Muscle of back (tissue), 11 donors: ENCODE results near the gene PSMG3. TPM values are rescaled to one million over a fixed set of nuclear protein-coding genes. Genes with fewer than 3 reads are reported as not detected.
"Not testable (repeated sequence)": the region's sequence is repeated elsewhere in the genome, so short reads cannot be mapped to it uniquely, and the experiment has no call there.

Source experiments
- DNase-seq, 3 donors: peaks; one replicate each; pipeline versions ENCODE4 v3.0.0 to v3.0.0-alpha.2; 2013
- polyA plus RNA-seq, 10 donors: library from polyadenylated mRNA; unstranded; fragments of 120-200 nt; gene quantifications; one replicate each; pipeline ENCODE4 v1.2.1, GENCODE V29; 2013; ENCODE audit not compliant: insufficient read length in 10 of 10

Gene PSMG3
- polyA plus RNA-seq, 10 donors: 17.1 to 27.4 (median 20.4) TPM

GRCh38 chr7:1536455-1536742, 33.4 kb downstream of the PSMG3 start:
- DNase-seq: no peak

- DNase-seq: peak in 1 of 3 donors; percentile 28
Observed at GRCh38 chr7:1535701-1536454, 34.0 kb downstream of the PSMG3 start.

GRCh38 chr7:1535100-1535458, 34.8 kb downstream of the PSMG3 start:
- no peak for DNase-seq

- peak in 1 of 3 donors; percentile 9 for DNase-seq
Observed at GRCh38 chr7:1534330-1535099, 35.3 kb downstream of the PSMG3 start.

- DNase-seq: peak in 2 of 3 donors; percentile 60 to 69
Observed at GRCh38 chr7:1533547-1534329, 36.1 kb downstream of the PSMG3 start.

- DNase-seq: no peak
Observed at GRCh38 chr7:1533255-1533546, 36.6 kb downstream of the PSMG3 start.

- DNase-seq: peak; percentile 72 to 88 (median 79)
Observed at GRCh38 chr7:1532456-1533254, 37.2 kb downstream of the PSMG3 start.

GRCh38 chr7:1531979-1532455, 37.8 kb downstream of the PSMG3 start:
- no peak for DNase-seq

GRCh38 chr7:1531263-1531978, 38.4 kb downstream of the PSMG3 start:
- DNase-seq: peak in 1 of 3 donors; percentile 71

- DNase-seq: no peak
Observed at GRCh38 chr7:1530946-1531262, 38.9 kb downstream of the PSMG3 start.

GRCh38 chr7:1529383-1530116, 40.3 kb downstream of the PSMG3 start:
- DNase-seq: peak in 1 of 3 donors; percentile 8

GRCh38 chr7:1526271-1526754, 43.5 kb downstream of the PSMG3 start:
- peak in 1 of 3 donors; percentile 48 for DNase-seq

- no peak for DNase-seq
Observed at GRCh38 chr7:1525409-1525808, 44.4 kb downstream of the PSMG3 start.

- DNase-seq: no peak
Observed at GRCh38 chr7:1523844-1524243, 46.0 kb downstream of the PSMG3 start.

GRCh38 chr7:1523208-1523607, 46.6 kb downstream of the PSMG3 start:
- no peak for DNase-seq

GRCh38 chr7:1521456-1521855, 48.4 kb downstream of the PSMG3 start:
- DNase-seq: no peak

GRCh38 chr7:1520539-1521234, 49.1 kb downstream of the PSMG3 start:
- DNase-seq: no peak

- DNase-seq: not testable (repeated sequence)
Observed at GRCh38 chr7:1519322-1519922, 50.4 kb downstream of the PSMG3 start.
